AG09309 (cell line): ENCODE results near the gene EHHADH.

Source experiments
- DNase-seq: peaks from one replicate; pipeline ENCODE4 v3.0.0-alpha.2; 2010; ENCODE audit warnings: low read depth
- H3K4me3 ChIP-seq: 2 replicates; pipeline ENCODE4 v1.5.1; 2011; ENCODE audit warnings: mild to moderate bottlenecking, low read depth, low read length, moderate library complexity; ENCODE audit not compliant: control insufficient read depth
- TF ChIP-seq, protein P1 (sequence below): IDR thresholded peaks from 2 replicates; pipeline ENCODE4 v1.5.1; 2011; ENCODE audit warnings: mild to moderate bottlenecking, low read depth, low read length, inconsistent platforms; ENCODE audit not compliant: insufficient read depth, control insufficient read depth; ENCODE audit errors: missing control alignments

EHHADH gene

DNA sequence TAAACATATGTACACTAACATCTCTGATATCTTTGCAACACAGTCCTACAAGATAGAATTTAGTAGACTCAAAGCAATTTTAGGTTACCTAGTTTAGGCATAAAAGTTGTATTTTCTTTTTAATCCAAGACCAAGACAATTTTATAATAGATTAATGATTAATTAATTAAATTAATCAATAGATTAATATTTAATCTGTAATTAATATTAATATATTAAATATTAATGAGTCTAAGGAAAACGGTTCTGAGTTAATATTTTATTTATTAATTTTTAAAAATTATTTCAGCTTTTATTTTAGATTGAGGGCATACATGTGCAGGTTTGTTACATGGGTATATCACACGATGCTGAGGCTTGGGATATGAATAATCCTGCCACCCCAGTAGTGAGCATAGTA lies 49.0 kb downstream of the EHHADH start:
- no peak overlapping the region for H3K4me3 ChIP-seq
- no peak for DNase-seq
- TF ChIP-seq, protein P1, sequence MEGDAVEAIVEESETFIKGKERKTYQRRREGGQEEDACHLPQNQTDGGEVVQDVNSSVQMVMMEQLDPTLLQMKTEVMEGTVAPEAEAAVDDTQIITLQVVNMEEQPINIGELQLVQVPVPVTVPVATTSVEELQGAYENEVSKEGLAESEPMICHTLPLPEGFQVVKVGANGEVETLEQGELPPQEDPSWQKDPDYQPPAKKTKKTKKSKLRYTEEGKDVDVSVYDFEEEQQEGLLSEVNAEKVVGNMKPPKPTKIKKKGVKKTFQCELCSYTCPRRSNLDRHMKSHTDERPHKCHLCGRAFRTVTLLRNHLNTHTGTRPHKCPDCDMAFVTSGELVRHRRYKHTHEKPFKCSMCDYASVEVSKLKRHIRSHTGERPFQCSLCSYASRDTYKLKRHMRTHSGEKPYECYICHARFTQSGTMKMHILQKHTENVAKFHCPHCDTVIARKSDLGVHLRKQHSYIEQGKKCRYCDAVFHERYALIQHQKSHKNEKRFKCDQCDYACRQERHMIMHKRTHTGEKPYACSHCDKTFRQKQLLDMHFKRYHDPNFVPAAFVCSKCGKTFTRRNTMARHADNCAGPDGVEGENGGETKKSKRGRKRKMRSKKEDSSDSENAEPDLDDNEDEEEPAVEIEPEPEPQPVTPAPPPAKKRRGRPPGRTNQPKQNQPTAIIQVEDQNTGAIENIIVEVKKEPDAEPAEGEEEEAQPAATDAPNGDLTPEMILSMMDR = no peak

DNA sequence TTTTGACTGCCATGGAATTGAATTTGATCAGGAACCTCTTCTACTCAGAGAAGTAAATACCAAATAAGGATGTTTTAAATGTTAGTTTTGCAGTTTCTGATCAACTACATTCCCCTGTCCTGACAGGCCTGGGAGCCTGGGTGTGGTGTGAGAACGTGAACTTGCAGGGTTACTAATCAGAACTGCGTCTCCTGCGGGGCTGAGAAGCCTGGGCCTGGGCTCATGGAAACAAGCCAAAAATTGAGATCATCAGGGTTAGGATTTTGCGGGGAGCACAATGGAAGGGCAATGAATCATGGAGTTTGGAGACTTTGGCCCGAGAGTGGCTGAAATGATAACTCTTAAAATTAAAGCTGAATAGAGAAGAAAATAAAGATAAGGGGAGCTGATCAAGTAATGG lies 53.2 kb downstream of the EHHADH start:
- DNase-seq = peak; percentile 40
- H3K4me3 ChIP-seq = no peak overlapping the region
- TF ChIP-seq, protein P1 = no peak

GRCh38 chr3:185199671-185200070 lies 54.2 kb downstream of the EHHADH start:
- no peak overlapping the region for H3K4me3 ChIP-seq
- TF ChIP-seq, protein P1 = no peak
- DNase-seq = no peak

- DNase-seq = no peak
- TF ChIP-seq, protein P1 = no peak
Observed at GRCh38 chr3:185199206-185199605, 54.6 kb downstream of the EHHADH start.

GRCh38 chr3:185197068-185197467 lies 56.8 kb downstream of the EHHADH start:
- no peak for DNase-seq
- TF ChIP-seq, protein P1 = no peak
- H3K4me3 ChIP-seq = no peak overlapping the region

More at GRCh38 chr3:185199206-185199605, 54.6 kb downstream of the EHHADH start:
- H3K4me3 ChIP-seq = no peak overlapping the region

GRCh38 chr3:185195652-185196051 lies 58.2 kb downstream of the EHHADH start:
- H3K4me3 ChIP-seq = no peak overlapping the region
- TF ChIP-seq, protein P1 = no peak
- DNase-seq = no peak

GRCh38 chr3:185188816-185189215 lies 65.0 kb downstream of the EHHADH start:
- DNase-seq = no peak
- H3K4me3 ChIP-seq = no peak overlapping the region
- TF ChIP-seq, protein P1 = no peak
